Measurements from ENCODE around the gene SERTM1. TPM values are rescaled to one million over a fixed set of nuclear protein-coding genes. Genes with fewer than 3 reads are reported as not detected.

The SERTM1 gene
- total and polyA plus RNA-seq, 2 experiments from 2014 or later, result not detected

DNA sequence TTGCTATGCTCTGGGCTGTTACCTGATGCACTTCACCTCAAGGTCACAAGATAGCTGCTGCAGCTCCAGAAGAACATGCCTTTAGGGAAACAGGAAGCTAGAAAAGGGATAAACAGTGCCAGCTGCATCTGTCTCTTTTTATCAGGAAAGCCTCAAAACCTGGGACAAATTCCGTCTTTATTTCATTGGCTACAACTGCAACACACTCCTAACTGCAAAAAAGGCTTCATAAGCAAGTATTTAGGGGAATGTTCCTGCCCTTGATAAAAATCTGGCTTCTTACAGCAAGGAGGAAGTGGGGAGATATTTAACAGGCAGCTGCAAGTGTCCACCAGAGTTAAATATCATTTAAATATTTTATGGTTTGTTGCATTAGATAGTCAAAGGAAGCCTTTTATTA lies 34.2 kb upstream of the SERTM1 start:
- 0% methylated on average over 1 of the region's 1 CpG for WGBS, 2 experiments (ENCODE audit: low coverage in 1 of 2, low lambda C conversion rate in 2 of 2, missing lambda C conversion rate in 2 of 2)
- no peaks in the 10 kb centered on the region for H3K4me1 ChIP-seq (ENCODE audit: insufficient read depth)
- no peaks in the 10 kb centered on the region for H3F3A ChIP-seq (ENCODE audit: insufficient read depth)
- no peaks in the 10 kb centered on the region for H3K79me2 ChIP-seq (ENCODE audit: insufficient read depth)
- no peak overlapping the region for H3K4me3 ChIP-seq
- no peak overlapping the region for H3K9ac ChIP-seq
- H3K27me3 ChIP-seq (replicated peaks; ENCODE audit: insufficient read depth), result no peaks in the 10 kb centered on the region
- H3K36me3 ChIP-seq (ENCODE audit: low read depth), result no peaks in the 10 kb centered on the region
- no peak overlapping the region for H3K27ac ChIP-seq
- H4K20me1 ChIP-seq (ENCODE audit: insufficient read depth), result no peaks in the 10 kb centered on the region
- H3K9me3 ChIP-seq (ENCODE audit: low read depth), result no peaks in the 10 kb centered on the region
- no peak overlapping the region for H3K4me2 ChIP-seq (ENCODE audit: unreplicated experiment)
- TF ChIP-seq EZH2 (IDR thresholded peaks at IDR 0.05; ENCODE audit: insufficient read depth, poor library complexity, severe bottlenecking), result no peak
- no peak for TF ChIP-seq EZH2phosphoT487 (IDR thresholded peaks at IDR 0.05; ENCODE audit: insufficient read depth, low read depth)
- DNase-seq, result no peak
- H2AFZ ChIP-seq, result no peak overlapping the region
- no peaks in the 10 kb centered on the region for H3K9me2 ChIP-seq (ENCODE audit: insufficient read depth)
- in situ Hi-C loops (cut with MboI), result no loop called here

DNA sequence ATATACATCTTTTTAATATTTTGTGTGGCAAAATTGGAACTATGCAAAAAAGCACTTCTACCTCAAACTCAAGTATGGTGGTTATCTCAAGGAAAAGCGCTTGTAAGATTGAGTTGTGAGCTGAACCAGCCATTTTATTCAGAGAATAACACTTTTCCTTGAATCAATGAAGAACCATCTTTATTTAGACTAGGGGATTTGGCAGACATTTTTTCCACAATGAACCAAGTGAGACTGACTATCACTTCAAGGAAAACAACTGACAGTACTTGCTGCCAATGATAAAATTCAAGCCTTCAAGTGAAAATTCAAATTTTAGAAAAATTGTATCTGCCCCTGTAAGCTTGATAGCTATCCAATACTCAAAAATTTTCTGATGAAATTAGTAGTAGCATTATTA lies 23.2 kb upstream of the SERTM1 start:
- Histone ChIP-seq H3K4me3 (no peak overlapping the region), H3K4me2 (ENCODE audit: unreplicated experiment) (no peak overlapping the region), H3K27ac (no peak overlapping the region), H3K4me1 (ENCODE audit: insufficient read depth) (no peaks in the 10 kb centered on the region), H2AFZ (no peak overlapping the region), H3K9me3 (ENCODE audit: low read depth) (no peaks in the 10 kb centered on the region), H3K9me2 (ENCODE audit: insufficient read depth) (no peaks in the 10 kb centered on the region), H4K20me1 (ENCODE audit: insufficient read depth) (no peaks in the 10 kb centered on the region), H3F3A (ENCODE audit: insufficient read depth) (no peaks in the 10 kb centered on the region), H3K9ac (no peak overlapping the region), H3K79me2 (ENCODE audit: insufficient read depth) (no peaks in the 10 kb centered on the region), H3K27me3 (replicated peaks; ENCODE audit: insufficient read depth) (no peaks in the 10 kb centered on the region), H3K36me3 (ENCODE audit: low read depth) (no peaks in the 10 kb centered on the region)
- DNase-seq, result no peak
- in situ Hi-C loops (cut with MboI), result no loop called here
- no peak for TF ChIP-seq EZH2phosphoT487 (IDR thresholded peaks at IDR 0.05; ENCODE audit: insufficient read depth, low read depth)
- no peak for TF ChIP-seq EZH2 (IDR thresholded peaks at IDR 0.05; ENCODE audit: insufficient read depth, poor library complexity, severe bottlenecking)
- 11 to 20% methylated on average over 1 of the region's 1 CpG for WGBS, 2 experiments (ENCODE audit: low coverage in 1 of 2, low lambda C conversion rate in 2 of 2, missing lambda C conversion rate in 2 of 2)

DNA sequence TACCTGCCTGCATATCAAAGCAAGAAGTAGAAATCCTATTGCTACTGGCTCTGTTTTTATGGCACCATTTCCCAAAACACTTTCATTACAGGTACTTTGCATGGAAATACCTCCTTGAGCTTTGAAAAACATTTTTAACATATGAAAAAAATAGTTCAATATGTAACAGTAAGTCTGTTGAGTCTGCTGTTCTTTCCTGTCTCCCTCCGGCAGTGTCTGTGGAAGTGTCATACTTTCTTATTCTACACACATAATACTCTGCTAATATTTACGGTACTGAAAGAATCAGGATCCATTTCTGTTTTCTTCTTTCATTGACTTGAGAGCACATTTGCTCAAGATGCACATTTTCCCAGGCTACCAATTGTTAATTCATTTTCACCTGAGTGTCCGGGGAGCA lies 8.2 kb upstream of the SERTM1 start:
- H3K4me2 ChIP-seq (ENCODE audit: unreplicated experiment), result no peak overlapping the region

DNA sequence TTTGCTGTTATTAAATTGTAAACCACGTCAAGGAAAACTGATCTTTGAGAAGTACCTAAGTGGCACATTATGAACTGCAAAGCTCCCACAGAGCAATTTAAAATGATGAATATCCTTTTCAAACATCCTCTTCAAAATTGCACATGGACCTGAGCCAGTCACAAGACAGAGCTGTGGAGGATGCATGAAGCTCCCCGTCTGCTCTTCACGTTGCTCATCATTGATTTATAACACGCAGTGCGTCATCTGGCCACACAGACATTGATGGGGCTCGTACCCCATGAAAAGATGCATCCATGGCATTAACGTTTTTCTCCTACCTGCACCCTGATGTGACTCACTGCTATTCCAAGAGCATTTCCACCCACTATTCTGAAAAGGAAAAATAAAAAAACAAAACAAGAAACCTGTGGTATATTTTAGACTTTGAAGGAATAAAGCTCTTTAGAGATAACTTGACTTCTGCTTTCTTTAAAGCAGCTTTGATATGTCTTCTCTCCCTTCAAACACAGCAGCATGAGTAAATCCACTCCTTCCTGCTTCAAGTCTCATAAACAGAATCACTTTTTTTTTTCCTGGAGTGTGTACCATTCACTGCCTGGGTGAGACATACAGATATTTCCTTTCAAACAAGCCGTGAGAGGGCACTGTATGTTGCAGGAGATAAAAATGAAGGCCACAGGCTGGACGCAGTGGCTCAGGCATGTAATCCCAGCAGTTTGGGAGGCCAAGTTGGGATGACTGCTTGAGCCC lies 7.2 kb upstream of the SERTM1 start:
- H3K4me2 ChIP-seq (ENCODE audit: unreplicated experiment), result no peak overlapping the region
- in situ Hi-C loops (cut with MboI), result no loop called here
- TF ChIP-seq EZH2phosphoT487 (IDR thresholded peaks at IDR 0.05; ENCODE audit: insufficient read depth, low read depth) (no peak), EZH2 (IDR thresholded peaks at IDR 0.05; ENCODE audit: insufficient read depth, poor library complexity, severe bottlenecking) (no peak)

More for the DNA sequence above, 8.2 kb upstream of the SERTM1 start:
- Histone ChIP-seq H2AFZ (no peak overlapping the region), H3K27ac (no peak overlapping the region), H3K9me3 (ENCODE audit: low read depth) (no peaks in the 10 kb centered on the region), H3K9ac (no peak overlapping the region), H3K27me3 (replicated peaks; ENCODE audit: insufficient read depth) (peaks cover 1% of the 10 kb centered on the region; the same call in 1 of the 2 replicates), H3K36me3 (ENCODE audit: low read depth) (no peaks in the 10 kb centered on the region), H3K4me1 (ENCODE audit: insufficient read depth) (no peaks in the 10 kb centered on the region), H3F3A (ENCODE audit: insufficient read depth) (no peaks in the 10 kb centered on the region), H4K20me1 (ENCODE audit: insufficient read depth) (no peaks in the 10 kb centered on the region), H3K79me2 (ENCODE audit: insufficient read depth) (no peaks in the 10 kb centered on the region), H3K9me2 (ENCODE audit: insufficient read depth) (no peaks in the 10 kb centered on the region), H3K4me3 (no peak overlapping the region)
- no peak for TF ChIP-seq EZH2phosphoT487 (IDR thresholded peaks at IDR 0.05; ENCODE audit: insufficient read depth, low read depth)
- in situ Hi-C loops (cut with MboI), result no loop called here
- WGBS, 2 experiments (ENCODE audit: low coverage in 1 of 2, low lambda C conversion rate in 2 of 2, missing lambda C conversion rate in 2 of 2), result 66 to 73% methylated on average over 3 of the region's 3 CpGs
- no peak for DNase-seq

More for the DNA sequence above, 7.2 kb upstream of the SERTM1 start:
- H3K4me3 ChIP-seq, result no peak overlapping the region
- no peaks in the 10 kb centered on the region for H3K9me2 ChIP-seq (ENCODE audit: insufficient read depth)
- H3K79me2 ChIP-seq (ENCODE audit: insufficient read depth), result no peaks in the 10 kb centered on the region
- no peaks in the 10 kb centered on the region for H3K36me3 ChIP-seq (ENCODE audit: low read depth)
- no peaks in the 10 kb centered on the region for H3F3A ChIP-seq (ENCODE audit: insufficient read depth)
- WGBS, 2 experiments (ENCODE audit: low coverage in 1 of 2, low lambda C conversion rate in 2 of 2, missing lambda C conversion rate in 2 of 2), result 43 to 46% methylated on average over 9 of the region's 9 CpGs
- H3K9ac ChIP-seq, result no peak overlapping the region
- no peak for DNase-seq
- no peaks in the 10 kb centered on the region for H4K20me1 ChIP-seq (ENCODE audit: insufficient read depth)
- no peak overlapping the region for H3K27ac ChIP-seq
- no peaks in the 10 kb centered on the region for H3K9me3 ChIP-seq (ENCODE audit: low read depth)
- no peak overlapping the region for H2AFZ ChIP-seq
- no peaks in the 10 kb centered on the region for H3K4me1 ChIP-seq (ENCODE audit: insufficient read depth)
- peaks cover 4% of the 10 kb centered on the region; the same call in 1 of the 2 replicates for H3K27me3 ChIP-seq (replicated peaks; ENCODE audit: insufficient read depth)

All from GM23248 (cell line).